Neural progenitor cell (in vitro differentiated cells): ENCODE results near the gene PTP4A2. TPM values are rescaled to one million over a fixed set of nuclear protein-coding genes. Genes with fewer than 3 reads are reported as not detected.

Experiments
- DNase-seq: peaks from one replicate; pipeline ENCODE4 v3.0.0-alpha.2; 2016; ENCODE audit warnings: low spot score
- H2AFZ ChIP-seq: fragments of 200-600 bp; sonication (generic); replicated peaks from 2 replicates; pipeline ENCODE4 v1.6.1; 2016; ENCODE audit warnings: antibody characterized with exemption
- H3F3A ChIP-seq: fragments of 200-600 bp; sonication (generic); 2 replicates; pipeline ENCODE4 v1.6.1; 2016; ENCODE audit warnings: antibody characterized with exemption, low read depth
- H3K27ac ChIP-seq: fragments of 200-600 bp; sonication (generic); 2 replicates; pipeline ENCODE4 v1.5.1; 2016; ENCODE audit warnings: mild to moderate bottlenecking
- H3K27me3 ChIP-seq: fragments of 200-600 bp; sonication (generic); 2 replicates; pipeline ENCODE4 v1.6.1; 2016; ENCODE audit warnings: mild to moderate bottlenecking, moderate library complexity
- H3K36me3 ChIP-seq: fragments of 200-600 bp; sonication (generic); 2 replicates; pipeline ENCODE4 v1.5.1; 2016
- H3K4me1 ChIP-seq: fragments of 200-600 bp; sonication (generic); 2 replicates; pipeline ENCODE4 v1.6.1; 2016; ENCODE audit warnings: mixed run types
- H3K4me2 ChIP-seq: fragments of 200-600 bp; sonication (generic); 2 replicates; pipeline ENCODE4 v1.6.1; 2016
- H3K4me3 ChIP-seq: fragments of 200-600 bp; sonication (generic); 2 replicates; pipeline ENCODE4 v1.5.1; 2016
- H3K79me2 ChIP-seq: fragments of 200-600 bp; sonication (generic); 2 replicates; pipeline ENCODE4 v1.6.1; 2016; ENCODE audit warnings: low read depth
- H3K9ac ChIP-seq: fragments of 200-600 bp; sonication (generic); 2 replicates; pipeline ENCODE4 v1.6.1; 2016
- H3K9me3 ChIP-seq: fragments of 200-600 bp; sonication (generic); 2 replicates; pipeline ENCODE4 v1.5.1; 2016; ENCODE audit warnings: low read depth
- H4K20me1 ChIP-seq: fragments of 200-600 bp; sonication (generic); 2 replicates; pipeline ENCODE4 v1.6.1; 2016; ENCODE audit warnings: low read depth
- H3K27ac Mint-ChIP-seq: 3 replicates; pipeline ENCODE4 v1.8.0; 2021; ENCODE audit warnings: mixed read lengths
- H3K27me3 Mint-ChIP-seq: 2 replicates; pipeline ENCODE4 v1.8.0; 2022; ENCODE audit warnings: low read depth, mild to moderate bottlenecking, inconsistent platforms, moderate library complexity, mixed read lengths; ENCODE audit not compliant: insufficient read depth
- H3K36me3 Mint-ChIP-seq: 3 replicates; pipeline ENCODE4 v1.8.0; 2021; ENCODE audit warnings: mixed read lengths
- H3K4me1 Mint-ChIP-seq: 3 replicates; pipeline ENCODE4 v1.8.0; 2021; ENCODE audit warnings: mixed read lengths
- H3K4me3 Mint-ChIP-seq: 3 replicates; pipeline ENCODE4 v1.8.0; 2021; ENCODE audit warnings: mild to moderate bottlenecking, moderate library complexity, mixed read lengths
- H3K9me3 Mint-ChIP-seq: 3 replicates; pipeline ENCODE4 v1.8.0; 2020; ENCODE audit warnings: mixed read lengths
- CTCF ChIP-seq: fragments of 200-600 bp; sonication (generic); IDR thresholded peaks from 2 replicates; pipeline ENCODE4 v1.5.1; 2017; ENCODE audit warnings: antibody characterized with exemption, mild to moderate bottlenecking
- EZH2 ChIP-seq: fragments of 200-600 bp; sonication (generic); IDR thresholded peaks from 2 replicates; pipeline ENCODE4 v1.6.1; 2017; ENCODE audit warnings: antibody characterized with exemption, mild to moderate bottlenecking, moderate library complexity
- EZH2phosphoT487 ChIP-seq: fragments of 200-600 bp; sonication (generic); IDR thresholded peaks from 2 replicates; pipeline ENCODE4 v1.6.1; 2017; ENCODE audit warnings: antibody characterized with exemption
- total RNA-seq: library from RNA; depleted of rRNA; stranded (reverse); fragments of >200 nt; gene quantifications from 2 replicates; pipeline ENCODE4 v1.2.3, GENCODE V29; 2015; ENCODE audit warnings: low replicate concordance

PTP4A2 gene
- total RNA-seq, 1 donor from 2014 or later, result 540 TPM

GRCh38 chr1:31891280-31891679 is 46.9 kb downstream of the PTP4A2 start:
- Mint-ChIP-seq H3K4me1 (no peaks in the 10 kb centered on the region), H3K27ac (no peak overlapping the region), H3K36me3 (no peaks in the 10 kb centered on the region), H3K4me3 (no peak overlapping the region), H3K9me3 (peaks cover 3% of the 10 kb centered on the region), H3K27me3 (peaks cover 4% of the 10 kb centered on the region)
- Histone ChIP-seq H3K27ac (no peak overlapping the region), H3K4me1 (no peaks in the 10 kb centered on the region), H3K9ac (no peak overlapping the region), H3K4me2 (no peak overlapping the region), H2AFZ (no peak overlapping the region), H3K27me3 (no peaks in the 10 kb centered on the region), H3K79me2 (no peaks in the 10 kb centered on the region), H3K36me3 (no peaks in the 10 kb centered on the region), H3K9me3 (no peaks in the 10 kb centered on the region), H4K20me1 (no peaks in the 10 kb centered on the region), H3K4me3 (no peak overlapping the region), H3F3A (no peaks in the 10 kb centered on the region)
- TF ChIP-seq CTCF (no peak), EZH2phosphoT487 (no peak), EZH2 (no peak)
- DNase-seq, result no peak

GRCh38 chr1:31888291-31888690 is 49.9 kb downstream of the PTP4A2 start:
- no peak overlapping the region for H3K4me3 ChIP-seq
- no peaks in the 10 kb centered on the region for H3F3A ChIP-seq
- no peaks in the 10 kb centered on the region for H3K27me3 ChIP-seq
- H3K4me3 Mint-ChIP-seq, result no peak overlapping the region
- no peak overlapping the region for H3K4me2 ChIP-seq
- H3K9me3 ChIP-seq, result no peaks in the 10 kb centered on the region
- H3K36me3 ChIP-seq, result no peaks in the 10 kb centered on the region
- H3K9ac ChIP-seq, result no peak overlapping the region
- no peaks in the 10 kb centered on the region for H3K36me3 Mint-ChIP-seq
- no peak for DNase-seq
- no peak overlapping the region for H2AFZ ChIP-seq
- no peaks in the 10 kb centered on the region for H3K4me1 ChIP-seq
- peaks cover 2% of the 10 kb centered on the region for H3K27me3 Mint-ChIP-seq
- no peaks in the 10 kb centered on the region for H3K9me3 Mint-ChIP-seq
- no peaks in the 10 kb centered on the region for H3K4me1 Mint-ChIP-seq
- H3K79me2 ChIP-seq, result no peaks in the 10 kb centered on the region
- H3K27ac ChIP-seq, result no peak overlapping the region
- H4K20me1 ChIP-seq, result no peaks in the 10 kb centered on the region
- TF ChIP-seq EZH2, result no peak
- no peak for TF ChIP-seq CTCF
- TF ChIP-seq EZH2phosphoT487, result no peak
- no peak overlapping the region for H3K27ac Mint-ChIP-seq

- H3K4me3 Mint-ChIP-seq, result no peak overlapping the region
- Histone ChIP-seq H3K27ac (no peak overlapping the region), H3K4me3 (no peak overlapping the region), H2AFZ (no peak overlapping the region), H3K36me3 (no peaks in the 10 kb centered on the region), H3K9me3 (no peaks in the 10 kb centered on the region), H4K20me1 (no peaks in the 10 kb centered on the region), H3F3A (no peaks in the 10 kb centered on the region), H3K9ac (no peak overlapping the region), H3K4me2 (no peak overlapping the region), H3K79me2 (no peaks in the 10 kb centered on the region), H3K4me1 (no peaks in the 10 kb centered on the region), H3K27me3 (no peaks in the 10 kb centered on the region)
- H3K27me3 Mint-ChIP-seq, result peaks cover 2% of the 10 kb centered on the region
- DNase-seq, result no peak
- no peaks in the 10 kb centered on the region for H3K9me3 Mint-ChIP-seq
- H3K4me1 Mint-ChIP-seq, result no peaks in the 10 kb centered on the region
- no peak for TF ChIP-seq CTCF
- no peak for TF ChIP-seq EZH2
- TF ChIP-seq EZH2phosphoT487, result no peak
- no peak overlapping the region for H3K27ac Mint-ChIP-seq
- H3K36me3 Mint-ChIP-seq, result no peaks in the 10 kb centered on the region
Observed at GRCh38 chr1:31886866-31887265, 51.3 kb downstream of the PTP4A2 start.
